WTC11 (cell line): Measurements from ENCODE around the gene GLRX. TPM values are rescaled to one million over a fixed set of nuclear protein-coding genes. Genes with fewer than 3 reads are reported as not detected.

Experiments used
- ATAC-seq: fragments of 200-7000 bp; cut with Tn5 transposase; 2 replicates; pipeline ENCODE4 v1.10.0; 2021; ENCODE audit warnings: mild to moderate bottlenecking, moderate library complexity
- CTCF ChIA-PET: fragments of 300-600 bp; sonication (Branson Sonifier 250); formaldehyde crosslinking; loops from one replicate; lab custom pipeline; 2021; ENCODE audit warnings: antibody characterized with exemption; lab: Charles Lee
- POLR2A ChIA-PET: fragments of 350-600 bp; sonication (Branson Sonifier 250); formaldehyde crosslinking; loops from one replicate; lab custom pipeline; 2021; ENCODE audit warnings: antibody characterized with exemption; lab: Charles Lee
- DNase-seq: peaks from one replicate; pipeline ENCODE4 v3.0.0; 2021; ENCODE audit warnings: low spot score
- H3K27ac Mint-ChIP-seq: 2 replicates; pipeline ENCODE4 v1.8.0; 2021; ENCODE audit warnings: mixed read lengths
- H3K27me3 Mint-ChIP-seq: 2 replicates; pipeline ENCODE4 v1.8.0; 2021; ENCODE audit warnings: low read depth, mild to moderate bottlenecking, moderate library complexity, mixed read lengths
- H3K36me3 Mint-ChIP-seq: 2 replicates; pipeline ENCODE4 v1.8.0; 2021; ENCODE audit warnings: mixed read lengths
- H3K4me1 Mint-ChIP-seq: 2 replicates; pipeline ENCODE4 v1.8.0; 2022; ENCODE audit warnings: mixed read lengths
- H3K4me3 Mint-ChIP-seq: 2 replicates; pipeline ENCODE4 v1.8.0; 2021; ENCODE audit warnings: mild to moderate bottlenecking, moderate library complexity, mixed read lengths
- H3K9me3 Mint-ChIP-seq: 2 replicates; pipeline ENCODE4 v1.8.0; 2021; ENCODE audit warnings: mixed read lengths
- CREB1 ChIP-seq: sonication (generic); formaldehyde crosslinking; IDR thresholded peaks from 2 replicates; pipeline ENCODE4 v1.8.0; 2023; ENCODE audit warnings: mild to moderate bottlenecking, missing genetic modification reagents
- CREM ChIP-seq: sonication (generic); formaldehyde crosslinking; IDR thresholded peaks from 2 replicates; pipeline ENCODE4 v1.8.1; 2022; ENCODE audit warnings: mild to moderate bottlenecking, missing genetic modification reagents, moderate library complexity
- E2F1 ChIP-seq: sonication (generic); formaldehyde crosslinking; IDR thresholded peaks from 2 replicates; pipeline ENCODE4 v1.8.0; 2022; ENCODE audit warnings: mild to moderate bottlenecking, missing genetic modification reagents
- JAZF1 ChIP-seq: fragments of 250-450 bp; sonication (Bioruptor Pico); IDR thresholded peaks from 2 replicates; pipeline ENCODE4 v1.9.0; 2021; ENCODE audit warnings: moderate library complexity, mild to moderate bottlenecking, inconsistent platforms
- MXD4 ChIP-seq: fragments of 250-450 bp; sonication (Bioruptor Pico); IDR thresholded peaks from 2 replicates; pipeline ENCODE4 v1.8.0; 2021; ENCODE audit warnings: mild to moderate bottlenecking, moderate library complexity, borderline replicate concordance
- MYBL2 ChIP-seq: sonication (generic); formaldehyde crosslinking; IDR thresholded peaks from 2 replicates; pipeline ENCODE4 v1.8.1; 2023; ENCODE audit warnings: mild to moderate bottlenecking, moderate library complexity, missing genetic modification reagents
- NFATC4 ChIP-seq: fragments of 250-450 bp; sonication (Bioruptor Pico); IDR thresholded peaks from 2 replicates; pipeline ENCODE4 v1.9.0; 2021; ENCODE audit warnings: mild to moderate bottlenecking
- NFE2L1 ChIP-seq: sonication (generic); formaldehyde crosslinking; IDR thresholded peaks from 2 replicates; pipeline ENCODE4 v1.8.1; 2023; ENCODE audit warnings: missing genetic modification reagents
- OVOL2 ChIP-seq: fragments of 250-450 bp; sonication (Bioruptor Pico); IDR thresholded peaks from 2 replicates; pipeline ENCODE4 v1.9.0; 2021; ENCODE audit warnings: mild to moderate bottlenecking, borderline replicate concordance
- ZBTB43 ChIP-seq: sonication (generic); formaldehyde crosslinking; IDR thresholded peaks from 2 replicates; pipeline ENCODE4 v1.8.1; 2023; ENCODE audit warnings: mild to moderate bottlenecking, missing genetic modification reagents
- ZNF219 ChIP-seq: sonication (generic); formaldehyde crosslinking; IDR thresholded peaks from 2 replicates; pipeline ENCODE4 v1.8.0; 2023; ENCODE audit warnings: missing genetic modification reagents, mild to moderate bottlenecking, borderline replicate concordance
- ZNF671 ChIP-seq: fragments of 250-450 bp; sonication (Bioruptor Pico); IDR thresholded peaks from 2 replicates; pipeline ENCODE4 v1.8.0; 2021; ENCODE audit warnings: mild to moderate bottlenecking
- total RNA-seq: library from RNA; stranded (reverse); gene quantifications from 3 replicates; pipeline ENCODE4 v1.2.3, GENCODE V29; 2021
- TF ChIP-seq, protein P1 (sequence below): fragments of 250-450 bp; sonication (Bioruptor Pico); IDR thresholded peaks from 2 replicates; pipeline ENCODE4 v1.9.0; 2021; ENCODE audit warnings: mild to moderate bottlenecking, borderline replicate concordance
- TF ChIP-seq, protein P2 (sequence below): sonication (generic); formaldehyde crosslinking; IDR thresholded peaks from 2 replicates; pipeline ENCODE4 v1.8.0; 2022; ENCODE audit warnings: mild to moderate bottlenecking, missing genetic modification reagents
- TF ChIP-seq, protein P3 (sequence below): fragments of 250-450 bp; sonication (Bioruptor Pico); IDR thresholded peaks from 2 replicates; pipeline ENCODE4 v1.8.0; 2021; ENCODE audit warnings: mild to moderate bottlenecking

GLRX gene
- total RNA-seq, 1 experiment from 2014 or later, result 15.9 TPM

DNA sequence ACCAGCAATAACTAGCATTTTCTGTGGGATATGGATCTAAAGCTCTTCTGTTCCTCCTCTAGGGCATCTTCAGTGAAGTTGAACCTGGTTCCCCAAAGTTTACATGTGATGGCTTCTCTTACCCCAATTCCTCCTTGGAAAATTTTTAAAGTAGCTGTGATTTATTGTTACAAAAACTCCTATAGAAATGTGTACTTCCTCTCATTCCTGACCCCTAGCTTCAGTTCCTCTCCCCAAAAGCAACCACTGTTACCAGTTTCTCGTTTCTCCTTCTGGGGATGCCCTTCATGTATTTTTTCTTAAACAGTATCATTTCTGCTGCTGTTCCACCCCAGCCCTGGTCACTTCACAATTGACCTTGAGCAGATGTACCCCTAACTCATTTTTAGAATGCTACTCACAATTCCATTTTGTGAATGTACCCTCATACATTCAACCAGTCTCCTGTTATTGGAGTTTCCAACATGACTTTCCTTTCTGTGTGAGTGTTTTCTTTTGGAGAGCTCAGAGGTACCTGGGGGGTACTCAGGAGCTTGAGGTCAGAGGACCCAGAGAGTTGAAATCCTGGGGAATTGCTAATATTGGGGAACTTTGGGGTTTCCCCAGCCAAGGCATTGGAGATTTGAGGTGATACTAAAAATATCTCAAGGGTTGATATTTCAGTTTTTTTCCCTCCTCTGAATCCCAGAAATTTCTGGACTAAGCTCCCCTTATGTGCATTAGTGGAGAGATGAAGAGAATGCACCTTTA is 18.6 kb upstream of the GLRX start:
- CTCF ChIA-PET, result interaction anchor here (0.6 to 1.4 kb wide), 2 partner anchors 35 to 60 kb away, joined by 5 read pairs; no protein-coding TSS in a partner anchor
- Mint-ChIP-seq H3K27me3 (no peaks in the 10 kb centered on the region; the same call in 1 of the 2 replicates), H3K9me3 (no peaks in the 10 kb centered on the region), H3K36me3 (no peaks in the 10 kb centered on the region), H3K4me3 (no peak overlapping the region), H3K27ac (no peak overlapping the region), H3K4me1 (no peaks in the 10 kb centered on the region)
- ATAC-seq (no peak), DNase-seq (no peak)
- TF ChIP-seq NFE2L1 (CRISPR knock-in tag) (no peak), JAZF1 (no peak), NFATC4 (CRISPR knock-in tag) (no peak), ZBTB43 (CRISPR knock-in tag) (no peak), CREM (CRISPR knock-in tag) (no peak), MXD4 (no peak), CREB1 (no peak), E2F1 (no peak), MYBL2 (CRISPR knock-in tag) (no peak)
- TF ChIP-seq, protein P1, sequence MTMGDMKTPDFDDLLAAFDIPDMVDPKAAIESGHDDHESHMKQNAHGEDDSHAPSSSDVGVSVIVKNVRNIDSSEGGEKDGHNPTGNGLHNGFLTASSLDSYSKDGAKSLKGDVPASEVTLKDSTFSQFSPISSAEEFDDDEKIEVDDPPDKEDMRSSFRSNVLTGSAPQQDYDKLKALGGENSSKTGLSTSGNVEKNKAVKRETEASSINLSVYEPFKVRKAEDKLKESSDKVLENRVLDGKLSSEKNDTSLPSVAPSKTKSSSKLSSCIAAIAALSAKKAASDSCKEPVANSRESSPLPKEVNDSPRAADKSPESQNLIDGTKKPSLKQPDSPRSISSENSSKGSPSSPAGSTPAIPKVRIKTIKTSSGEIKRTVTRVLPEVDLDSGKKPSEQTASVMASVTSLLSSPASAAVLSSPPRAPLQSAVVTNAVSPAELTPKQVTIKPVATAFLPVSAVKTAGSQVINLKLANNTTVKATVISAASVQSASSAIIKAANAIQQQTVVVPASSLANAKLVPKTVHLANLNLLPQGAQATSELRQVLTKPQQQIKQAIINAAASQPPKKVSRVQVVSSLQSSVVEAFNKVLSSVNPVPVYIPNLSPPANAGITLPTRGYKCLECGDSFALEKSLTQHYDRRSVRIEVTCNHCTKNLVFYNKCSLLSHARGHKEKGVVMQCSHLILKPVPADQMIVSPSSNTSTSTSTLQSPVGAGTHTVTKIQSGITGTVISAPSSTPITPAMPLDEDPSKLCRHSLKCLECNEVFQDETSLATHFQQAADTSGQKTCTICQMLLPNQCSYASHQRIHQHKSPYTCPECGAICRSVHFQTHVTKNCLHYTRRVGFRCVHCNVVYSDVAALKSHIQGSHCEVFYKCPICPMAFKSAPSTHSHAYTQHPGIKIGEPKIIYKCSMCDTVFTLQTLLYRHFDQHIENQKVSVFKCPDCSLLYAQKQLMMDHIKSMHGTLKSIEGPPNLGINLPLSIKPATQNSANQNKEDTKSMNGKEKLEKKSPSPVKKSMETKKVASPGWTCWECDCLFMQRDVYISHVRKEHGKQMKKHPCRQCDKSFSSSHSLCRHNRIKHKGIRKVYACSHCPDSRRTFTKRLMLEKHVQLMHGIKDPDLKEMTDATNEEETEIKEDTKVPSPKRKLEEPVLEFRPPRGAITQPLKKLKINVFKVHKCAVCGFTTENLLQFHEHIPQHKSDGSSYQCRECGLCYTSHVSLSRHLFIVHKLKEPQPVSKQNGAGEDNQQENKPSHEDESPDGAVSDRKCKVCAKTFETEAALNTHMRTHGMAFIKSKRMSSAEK, result no peak
- TF ChIP-seq, protein P2, sequence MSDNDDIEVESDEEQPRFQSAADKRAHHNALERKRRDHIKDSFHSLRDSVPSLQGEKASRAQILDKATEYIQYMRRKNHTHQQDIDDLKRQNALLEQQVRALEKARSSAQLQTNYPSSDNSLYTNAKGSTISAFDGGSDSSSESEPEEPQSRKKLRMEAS (CRISPR knock-in tag), result no peak
- TF ChIP-seq, protein P3, sequence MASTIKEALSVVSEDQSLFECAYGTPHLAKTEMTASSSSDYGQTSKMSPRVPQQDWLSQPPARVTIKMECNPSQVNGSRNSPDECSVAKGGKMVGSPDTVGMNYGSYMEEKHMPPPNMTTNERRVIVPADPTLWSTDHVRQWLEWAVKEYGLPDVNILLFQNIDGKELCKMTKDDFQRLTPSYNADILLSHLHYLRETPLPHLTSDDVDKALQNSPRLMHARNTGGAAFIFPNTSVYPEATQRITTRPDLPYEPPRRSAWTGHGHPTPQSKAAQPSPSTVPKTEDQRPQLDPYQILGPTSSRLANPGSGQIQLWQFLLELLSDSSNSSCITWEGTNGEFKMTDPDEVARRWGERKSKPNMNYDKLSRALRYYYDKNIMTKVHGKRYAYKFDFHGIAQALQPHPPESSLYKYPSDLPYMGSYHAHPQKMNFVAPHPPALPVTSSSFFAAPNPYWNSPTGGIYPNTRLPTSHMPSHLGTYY (CRISPR knock-in tag), result no peak
- POLR2A ChIA-PET, result no interaction called here

- no peaks in the 10 kb centered on the region for H3K36me3 Mint-ChIP-seq
- no peak for ATAC-seq
- no peak for TF ChIP-seq ZNF671
- no peak for TF ChIP-seq OVOL2 (CRISPR knock-in tag)
- TF ChIP-seq ZNF219, result no peak
- CTCF ChIA-PET, result no interaction called here
- POLR2A ChIA-PET, result no interaction called here
- peaks cover 6% of the 10 kb centered on the region for H3K4me1 Mint-ChIP-seq
- DNase-seq, result no peak
- H3K4me3 Mint-ChIP-seq, result no peak overlapping the region
- no peaks in the 10 kb centered on the region; the same call in 1 of the 2 replicates for H3K27me3 Mint-ChIP-seq
- H3K9me3 Mint-ChIP-seq, result no peaks in the 10 kb centered on the region
- no peak overlapping the region for H3K27ac Mint-ChIP-seq
These were observed 17.1 kb upstream of the GLRX start for GRCh38 chr5:95839658-95840057.
